Neural cell (in vitro differentiated cells): ENCODE data around the gene ACVR1B. TPM values are rescaled to one million over a fixed set of nuclear protein-coding genes. Genes with fewer than 3 reads are reported as not detected.

Experiments used
- H2AFZ ChIP-seq: fragments of 200-600, 300-800 bp; sonication (generic), shearing (Covaris generic); 2 replicates; pipeline ENCODE4 v1.6.0; 2014; ENCODE audit warnings: low read depth, mild to moderate bottlenecking, antibody characterized with exemption, low read length, moderate library complexity
- H3F3A ChIP-seq: fragments of 200-600 bp; shearing (Covaris generic); 2 replicates; pipeline ENCODE4 v1.6.1; 2016; ENCODE audit warnings: mild to moderate bottlenecking, moderate library complexity, mixed read lengths, antibody characterized with exemption, low read length; ENCODE audit not compliant: insufficient read depth, poor library complexity, severe bottlenecking
- H3K27ac ChIP-seq: fragments of 200-600, 300-800 bp; sonication (generic), shearing (Covaris generic); 2 replicates; pipeline ENCODE4 v1.5.1; 2014; ENCODE audit warnings: mild to moderate bottlenecking, low read length, moderate library complexity
- H3K27me3 ChIP-seq: fragments of 300-800, 200-600 bp; sonication (generic), shearing (Covaris generic); 2 replicates; pipeline ENCODE4 v1.6.0; 2014; ENCODE audit warnings: mild to moderate bottlenecking, low read depth, low read length, moderate library complexity; ENCODE audit not compliant: insufficient read depth
- H3K36me3 ChIP-seq: fragments of 300-800, 200-600 bp; sonication (generic), shearing (Covaris generic); 2 replicates; pipeline ENCODE4 v1.5.1; 2014; ENCODE audit warnings: mild to moderate bottlenecking, antibody characterized with exemption, low read length, moderate library complexity; ENCODE audit not compliant: insufficient read depth
- H3K4me2 ChIP-seq: fragments of 300-800, 200-600 bp; sonication (generic), shearing (Covaris generic); 2 replicates; pipeline ENCODE4 v1.6.0; 2014; ENCODE audit warnings: mild to moderate bottlenecking, low read length
- H3K4me3 ChIP-seq: fragments of 300-800, 200-600 bp; sonication (generic), shearing (Covaris generic); 2 replicates; pipeline ENCODE4 v1.5.1; 2014; ENCODE audit warnings: mild to moderate bottlenecking, low read length, moderate library complexity
- H3K79me2 ChIP-seq: fragments of 200-600 bp; shearing (Covaris generic); replicated peaks from 2 replicates; pipeline ENCODE4 v1.6.0; 2014; ENCODE audit warnings: mild to moderate bottlenecking, low read length, moderate library complexity; ENCODE audit not compliant: insufficient read depth
- H3K9ac ChIP-seq: fragments of 300-800, 200-600 bp; sonication (generic), shearing (Covaris generic); 2 replicates; pipeline ENCODE4 v1.6.1; 2016; ENCODE audit warnings: mild to moderate bottlenecking, low read length, mixed read lengths
- H3K9me2 ChIP-seq: fragments of 200-600 bp; shearing (Covaris generic); 2 replicates; pipeline ENCODE4 v1.6.1; 2016; ENCODE audit warnings: mild to moderate bottlenecking, low read length, mixed read lengths; ENCODE audit not compliant: insufficient read depth
- H3K9me3 ChIP-seq: fragments of 200-600, 300-800 bp; sonication (generic), shearing (Covaris generic); 2 replicates; pipeline ENCODE4 v1.6.1; 2016; ENCODE audit warnings: mild to moderate bottlenecking, mixed run types, low read length, moderate library complexity, mixed read lengths
- H4K20me1 ChIP-seq: fragments of 200-600 bp; shearing (Covaris generic); 2 replicates; pipeline ENCODE4 v1.6.1; 2016; ENCODE audit warnings: mild to moderate bottlenecking, mixed run types; ENCODE audit not compliant: insufficient read depth
- CTCF ChIP-seq: fragments of 450-650 bp; IDR thresholded peaks from 2 replicates; pipeline ENCODE4 v1.5.1; 2014; ENCODE audit warnings: antibody characterized with exemption, mild to moderate bottlenecking, moderate library complexity; ENCODE audit not compliant: poor library complexity, severe bottlenecking
- EP300 ChIP-seq: fragments of 450-650 bp; conservative IDR thresholded peaks from 2 replicates; pipeline ENCODE4 v1.6.1; 2014; ENCODE audit warnings: antibody characterized with exemption, mild to moderate bottlenecking, moderate library complexity; ENCODE audit not compliant: poor library complexity, severe bottlenecking
- EZH2 ChIP-seq: fragments of 200-600, 300-800 bp; shearing (Covaris generic), sonication (generic); IDR thresholded peaks from 2 replicates; pipeline ENCODE4 v1.6.1; 2014; ENCODE audit warnings: antibody characterized with exemption, low read length, borderline replicate concordance, mild to moderate bottlenecking; ENCODE audit not compliant: insufficient read depth, poor library complexity, severe bottlenecking
- MXI1 ChIP-seq: fragments of 450-650 bp; conservative IDR thresholded peaks from 2 replicates; pipeline ENCODE4 v1.6.1; 2014; ENCODE audit warnings: antibody characterized with exemption, mild to moderate bottlenecking; ENCODE audit not compliant: poor library complexity, severe bottlenecking
- POLR2AphosphoS5 ChIP-seq: IDR thresholded peaks from 2 replicates; pipeline ENCODE4 v1.6.1; 2012
- RAD21 ChIP-seq: fragments of 450-650 bp; conservative IDR thresholded peaks from 2 replicates; pipeline ENCODE4 v1.6.1; 2014; ENCODE audit warnings: antibody characterized with exemption, mild to moderate bottlenecking, moderate library complexity
- REST ChIP-seq: IDR thresholded peaks from 2 replicates; pipeline ENCODE4 v1.6.1; 2012; ENCODE audit warnings: borderline replicate concordance
- SMC3 ChIP-seq: fragments of 450-650 bp; conservative IDR thresholded peaks from 2 replicates; pipeline ENCODE4 v1.6.1; 2014; ENCODE audit warnings: antibody characterized with exemption, mild to moderate bottlenecking, moderate library complexity; ENCODE audit not compliant: poor library complexity
- TAF1 ChIP-seq: IDR thresholded peaks from 2 replicates; pipeline ENCODE4 v1.6.1; 2012; ENCODE audit warnings: low read depth
- polyA plus RNA-seq: library from polyadenylated mRNA; depleted of rRNA; stranded (reverse); fragments of >200 nt; gene quantifications from 2 replicates; pipeline ENCODE4 v1.2.3, GENCODE V29; 2014

Gene ACVR1B
- polyA plus RNA-seq, 1 donor from 2014 or later, result 47.2 TPM

DNA sequence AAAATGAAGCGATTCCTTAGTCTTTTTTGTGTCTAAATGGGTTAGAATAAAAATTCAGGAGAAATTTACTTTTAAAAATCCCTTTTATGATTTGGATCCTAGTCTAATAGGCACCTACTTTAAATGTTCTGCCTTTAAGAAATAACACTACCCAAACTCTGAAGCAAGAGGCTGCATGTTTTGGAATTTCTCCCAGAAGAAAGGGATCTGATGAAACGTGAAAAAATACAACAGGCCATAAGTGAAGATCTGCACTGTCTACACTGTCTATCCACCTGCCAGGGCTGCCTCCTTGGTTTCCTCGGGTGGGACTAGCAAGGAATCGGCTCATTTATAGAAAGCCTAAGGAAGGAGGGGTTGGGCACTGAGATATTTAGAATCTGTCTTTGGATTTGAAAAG is 22.1 kb downstream of the ACVR1B start:
- Histone ChIP-seq H2AFZ (no peak overlapping the region), H3K9me2 (no peaks in the 10 kb centered on the region), H3F3A (no peaks in the 10 kb centered on the region), H3K4me2 (no peak overlapping the region), H3K79me2 (peaks cover 36% of the 10 kb centered on the region), H3K27me3 (no peaks in the 10 kb centered on the region), H3K9me3 (no peaks in the 10 kb centered on the region), H4K20me1 (peaks cover 41% of the 10 kb centered on the region), H3K9ac (no peak overlapping the region), H3K4me3 (no peak overlapping the region), H3K36me3 (peaks cover 6% of the 10 kb centered on the region), H3K27ac (no peak overlapping the region)
- no peak for TF ChIP-seq CTCF
- no peak for TF ChIP-seq REST
- no peak for TF ChIP-seq POLR2AphosphoS5
- no peak for TF ChIP-seq EP300
- TF ChIP-seq EZH2, result no peak
- no peak for TF ChIP-seq MXI1
- TF ChIP-seq SMC3, result no peak
- TF ChIP-seq RAD21, result no peak
- no peak for TF ChIP-seq TAF1

- H3K9me3 ChIP-seq, result no peaks in the 10 kb centered on the region
- H3K79me2 ChIP-seq, result peaks cover 27% of the 10 kb centered on the region
- H3K27me3 ChIP-seq, result no peaks in the 10 kb centered on the region
- H3K27ac ChIP-seq, result no peak overlapping the region
- peaks cover 6% of the 10 kb centered on the region for H3K36me3 ChIP-seq
- no peak overlapping the region for H3K9ac ChIP-seq
- H4K20me1 ChIP-seq, result peaks cover 41% of the 10 kb centered on the region
- H3F3A ChIP-seq, result no peaks in the 10 kb centered on the region
- H2AFZ ChIP-seq, result no peak overlapping the region
- TF ChIP-seq TAF1, result no peak
- no peak for TF ChIP-seq SMC3
- TF ChIP-seq EP300, result no peak
- no peak for TF ChIP-seq MXI1
- TF ChIP-seq EZH2, result no peak
- no peak for TF ChIP-seq CTCF
- no peak for TF ChIP-seq REST
- TF ChIP-seq POLR2AphosphoS5, result no peak
- TF ChIP-seq RAD21, result no peak
- no peaks in the 10 kb centered on the region for H3K9me2 ChIP-seq
- H3K4me2 ChIP-seq, result no peak overlapping the region
- no peak overlapping the region for H3K4me3 ChIP-seq
Observed at GRCh38 chr12:51974646-51975045, 23.1 kb downstream of the ACVR1B start.
